ENCODE data around the gene SLC6A18. TPM values are rescaled to one million over a fixed set of nuclear protein-coding genes. Genes with fewer than 3 reads are reported as not detected.

SLC6A18 gene
- total RNA-seq, 1 experiment from 2014 or later = not detected

DNA sequence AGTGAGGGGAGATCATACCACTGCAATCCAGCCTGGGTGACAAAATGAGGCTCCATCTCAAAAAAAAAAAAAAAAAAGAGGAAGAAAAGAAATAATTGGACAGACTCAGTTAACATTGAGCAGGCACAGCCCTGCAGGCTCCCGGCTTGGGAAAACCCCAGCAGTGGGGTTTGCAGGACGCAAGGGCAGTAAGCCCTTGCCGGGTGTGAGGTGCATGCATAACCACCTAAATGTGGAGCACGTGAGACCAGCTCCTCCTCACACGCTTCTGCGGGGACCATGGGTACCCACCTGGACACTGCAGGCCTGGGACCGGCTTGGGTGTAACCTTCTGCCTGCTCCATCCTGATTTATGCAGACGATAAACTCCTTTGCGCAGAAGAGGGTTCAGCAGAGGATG, 4.8 kb upstream of the SLC6A18 start:
- ChIA-PET CTCF (no interaction called here), POLR2A (no interaction called here)
- no peaks in the 10 kb centered on the region for H3K27me3 ChIP-seq (ENCODE audit: control insufficient read depth, insufficient read depth, low read length)
- no peak for ATAC-seq
- no peak for DNase-seq (ENCODE audit: low read depth, low spot score)
- BruUV-seq (replicated peaks) = no TSS peak
- H3K36me3 ChIP-seq (ENCODE audit: control insufficient read depth, insufficient read depth, low read length) = no peaks in the 10 kb centered on the region
- no peak overlapping the region for H3K4me3 ChIP-seq (ENCODE audit: low read depth in 2 of 2, low read length in 2 of 2)
- no peak overlapping the region for H3K27ac ChIP-seq (ENCODE audit: low read length)
- in situ Hi-C loops (cut with HindIII; ENCODE audit: low pct_unique_long_range_greater_than_20kb, low sequenced_read_pairs) (no loop called here), intact Hi-C loops (cut with micrococcal nuclease; ENCODE audit: unreplicated experiment) (no loop called here)
- H3K9me3 ChIP-seq (ENCODE audit: control insufficient read depth, insufficient read depth, low read depth, low read length) = no peaks in the 10 kb centered on the region
- no peaks in the 10 kb centered on the region for H3K4me1 ChIP-seq (ENCODE audit: control insufficient read depth, insufficient read depth, low read length)
- TF ChIP-seq SIN3A (IDR thresholded peaks at IDR 0.05; ENCODE audit: borderline replicate concordance, insufficient read depth, low read depth, low read length) (no peak), REST (IDR thresholded peaks at IDR 0.05; ENCODE audit: insufficient read depth in 1 of 2, low read depth in 2 of 2, low read length in 1 of 2) (no peak), POLR2AphosphoS5 (IDR thresholded peaks at IDR 0.05; ENCODE audit: low read depth, low read length) (no peak), TCF7L2 (IDR thresholded peaks at IDR 0.05; ENCODE audit: low read depth, low read length) (no peak)
- TF ChIP-seq, protein P1, sequence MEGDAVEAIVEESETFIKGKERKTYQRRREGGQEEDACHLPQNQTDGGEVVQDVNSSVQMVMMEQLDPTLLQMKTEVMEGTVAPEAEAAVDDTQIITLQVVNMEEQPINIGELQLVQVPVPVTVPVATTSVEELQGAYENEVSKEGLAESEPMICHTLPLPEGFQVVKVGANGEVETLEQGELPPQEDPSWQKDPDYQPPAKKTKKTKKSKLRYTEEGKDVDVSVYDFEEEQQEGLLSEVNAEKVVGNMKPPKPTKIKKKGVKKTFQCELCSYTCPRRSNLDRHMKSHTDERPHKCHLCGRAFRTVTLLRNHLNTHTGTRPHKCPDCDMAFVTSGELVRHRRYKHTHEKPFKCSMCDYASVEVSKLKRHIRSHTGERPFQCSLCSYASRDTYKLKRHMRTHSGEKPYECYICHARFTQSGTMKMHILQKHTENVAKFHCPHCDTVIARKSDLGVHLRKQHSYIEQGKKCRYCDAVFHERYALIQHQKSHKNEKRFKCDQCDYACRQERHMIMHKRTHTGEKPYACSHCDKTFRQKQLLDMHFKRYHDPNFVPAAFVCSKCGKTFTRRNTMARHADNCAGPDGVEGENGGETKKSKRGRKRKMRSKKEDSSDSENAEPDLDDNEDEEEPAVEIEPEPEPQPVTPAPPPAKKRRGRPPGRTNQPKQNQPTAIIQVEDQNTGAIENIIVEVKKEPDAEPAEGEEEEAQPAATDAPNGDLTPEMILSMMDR (IDR thresholded peaks at IDR 0.05) = no peak

- intact Hi-C loops (cut with micrococcal nuclease; ENCODE audit: unreplicated experiment) (no loop called here), in situ Hi-C loops (cut with HindIII; ENCODE audit: low pct_unique_long_range_greater_than_20kb, low sequenced_read_pairs) (no loop called here)
- Histone ChIP-seq H3K9me3 (ENCODE audit: control insufficient read depth, insufficient read depth, low read depth, low read length) (no peaks in the 10 kb centered on the region), H3K4me3 (ENCODE audit: low read depth in 2 of 2, low read length in 2 of 2) (no peak overlapping the region), H3K27ac (ENCODE audit: low read length) (no peak overlapping the region), H3K27me3 (ENCODE audit: control insufficient read depth, insufficient read depth, low read length) (no peaks in the 10 kb centered on the region), H3K4me1 (ENCODE audit: control insufficient read depth, insufficient read depth, low read length) (no peaks in the 10 kb centered on the region), H3K36me3 (ENCODE audit: control insufficient read depth, insufficient read depth, low read length) (no peaks in the 10 kb centered on the region)
- DNase-seq (ENCODE audit: low read depth, low spot score) (no peak), ATAC-seq (no peak)
- CTCF ChIA-PET = interaction anchor here (0.6 kb wide), 1 partner anchor 837 kb away, joined by 5 read pairs; no protein-coding TSS in a partner anchor
- no TSS peak for BruUV-seq (replicated peaks)
- POLR2A ChIA-PET = no interaction called here
- TF ChIP-seq, protein P1 (IDR thresholded peaks at IDR 0.05) = no peak
- TF ChIP-seq SIN3A (IDR thresholded peaks at IDR 0.05; ENCODE audit: borderline replicate concordance, insufficient read depth, low read depth, low read length) (no peak), REST (IDR thresholded peaks at IDR 0.05; ENCODE audit: insufficient read depth in 1 of 2, low read depth in 2 of 2, low read length in 1 of 2) (no peak), TCF7L2 (IDR thresholded peaks at IDR 0.05; ENCODE audit: low read depth, low read length) (no peak), POLR2AphosphoS5 (IDR thresholded peaks at IDR 0.05; ENCODE audit: low read depth, low read length) (no peak)
These were observed 4.3 kb upstream of the SLC6A18 start for GRCh38 chr5:1220831-1221230.

All from Panc1 (cell line).